ENCODE measurements around the gene PNPLA5.

PNPLA5 gene

DNA sequence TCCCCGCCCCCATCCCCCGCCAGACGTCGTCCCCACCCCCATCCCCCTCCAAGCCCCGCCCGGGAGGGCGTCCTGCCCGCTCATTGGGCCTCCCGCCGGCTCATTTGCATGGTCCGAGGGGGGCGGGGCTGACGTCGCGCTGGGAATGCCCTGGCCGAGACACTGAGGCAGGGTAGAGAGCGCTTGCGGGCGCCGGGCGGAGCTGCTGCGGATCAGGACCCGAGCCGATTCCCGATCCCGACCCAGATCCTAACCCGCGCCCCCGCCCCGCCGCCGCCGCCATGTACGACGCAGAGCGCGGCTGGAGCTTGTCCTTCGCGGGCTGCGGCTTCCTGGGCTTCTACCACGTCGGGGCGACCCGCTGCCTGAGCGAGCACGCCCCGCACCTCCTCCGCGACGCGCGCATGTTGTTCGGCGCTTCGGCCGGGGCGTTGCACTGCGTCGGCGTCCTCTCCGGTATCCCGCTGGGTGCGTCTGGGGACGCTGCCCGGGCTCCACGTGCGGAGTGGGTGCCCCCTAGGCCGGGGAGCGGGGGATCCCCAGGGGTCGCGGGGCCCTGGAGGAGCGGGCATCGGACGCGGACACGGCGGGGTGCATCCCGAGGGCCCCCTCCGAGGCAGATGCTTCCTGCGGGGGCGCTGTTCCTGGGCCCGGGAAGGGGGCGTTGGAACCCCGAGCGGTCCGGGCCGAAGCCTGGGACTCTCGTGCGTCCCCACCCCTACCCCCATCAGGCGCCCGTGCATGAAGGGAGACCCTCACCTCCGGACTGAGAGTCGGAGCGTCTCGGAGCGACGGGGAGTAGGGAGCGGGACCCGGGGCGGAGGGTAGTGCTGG lies 32.0 kb upstream of the PNPLA5 start, which contains the start of gene PNPLA3:
TSS of gene PNPLA3 (plus strand) at position 175 of the 834 bp plus-strand sequence. CDS start at position 282, 107 bp downstream.
- peaks cover 13% of the 10 kb centered on the region for H3K79me1 ChIP-seq (replicated peaks; ENCODE audit: low read length, poor library complexity, severe bottlenecking)

DNA sequence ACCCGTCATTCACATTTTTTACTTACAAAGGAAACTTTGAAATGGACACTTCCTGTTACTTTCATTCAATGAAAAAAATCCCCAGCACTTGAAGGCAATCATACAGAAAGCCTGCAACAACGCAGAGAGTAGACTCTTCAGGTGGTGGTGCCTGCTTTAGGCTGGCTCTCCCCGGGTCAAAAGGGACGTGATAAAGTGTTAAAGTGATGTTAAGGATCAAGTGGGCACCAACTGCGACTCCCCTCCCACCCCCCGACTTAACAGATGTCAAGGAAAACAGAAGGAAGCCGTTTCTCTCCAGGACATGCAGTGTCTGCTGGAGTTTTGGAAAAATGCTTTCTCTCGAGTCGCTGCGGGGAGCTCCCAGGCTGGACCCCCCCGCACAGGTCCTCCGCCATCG lies 31.4 kb upstream of the PNPLA5 start:
- Histone ChIP-seq H3K9ac (ENCODE audit: low read length) (peak overlapping the region; percentile 70), H2BK5ac (ENCODE audit: low read depth, low read length, poor library complexity, severe bottlenecking) (no peak overlapping the region), H3K4me3 (ENCODE audit: insufficient read depth in 1 of 2, low read depth in 1 of 2, low read length in 2 of 2) (peak overlapping the region; percentile 41 to 77), H3K14ac (ENCODE audit: low read length in 2 of 2) (no peak overlapping the region), H2AFZ (ENCODE audit: low read depth, low read length) (peak overlapping the region; percentile 75), H4K91ac (ENCODE audit: low read length) (peak overlapping the region; percentile 0), H3K4me2 (ENCODE audit: low read length, poor library complexity, severe bottlenecking) (peak overlapping the region; percentile 84), H3K9me3 (ENCODE audit: control insufficient read depth, low read length) (no peaks in the 10 kb centered on the region), H3K18ac (ENCODE audit: low read depth in 1 of 2, low read length in 2 of 2) (peak overlapping the region; percentile 17 to 62), H3K23ac (ENCODE audit: low read length in 2 of 2) (no peak overlapping the region), H2BK12ac (ENCODE audit: low read length in 2 of 2) (peak overlapping the region; percentile 62 to 82), H2BK15ac (ENCODE audit: low read depth, poor library complexity, severe bottlenecking) (peak overlapping the region; percentile 80), H2BK120ac (ENCODE audit: low read depth, low read length) (peak overlapping the region; percentile 50), H3K27ac (ENCODE audit: low read length, poor library complexity, severe bottlenecking) (peak overlapping the region; percentile 45), H3K36me3 (ENCODE audit: control insufficient read depth in 1 of 2, insufficient read depth in 2 of 2, low read depth in 1 of 2, low read length in 2 of 2) (peaks cover 4 to 9% of the 10 kb centered on the region in 2 experiments), H4K8ac (ENCODE audit: low read length) (peak overlapping the region; percentile 95), H3K79me1 (replicated peaks; ENCODE audit: low read length, poor library complexity, severe bottlenecking) (peaks cover 13% of the 10 kb centered on the region), H3K4me1 (ENCODE audit: control insufficient read depth, insufficient read depth, low read depth, low read length) (peaks cover 30% of the 10 kb centered on the region), H3K27me3 (ENCODE audit: control insufficient read depth in 1 of 2, insufficient read depth in 1 of 2, low read length in 2 of 2) (no peaks in the 10 kb centered on the region), H3K4ac (ENCODE audit: low read depth in 1 of 2, low read length in 2 of 2) (peak overlapping the region in 1 of 2 experiments; percentile 75), H2AK5ac (ENCODE audit: low read length, severe bottlenecking) (no peak overlapping the region)
- 3% methylated on average over 4 of the region's 13 CpGs for WGBS
- DNase-seq = peak; percentile 55

More for the DNA sequence above, 32.0 kb upstream of the PNPLA5 start, which contains the start of gene PNPLA3:
- Histone ChIP-seq H3K27me3 (ENCODE audit: control insufficient read depth in 1 of 2, insufficient read depth in 1 of 2, low read length in 2 of 2) (no peaks in the 10 kb centered on the region), H3K4me2 (ENCODE audit: low read length, poor library complexity, severe bottlenecking) (peak within 1 kb of the TSS; percentile 84), H3K4me3 (ENCODE audit: insufficient read depth in 1 of 2, low read depth in 1 of 2, low read length in 2 of 2) (peak within 1 kb of the TSS; percentile 76 to 80), H3K14ac (ENCODE audit: low read length in 2 of 2) (peak within 1 kb of the TSS in 1 of 2 experiments; percentile 94), H3K9me3 (ENCODE audit: control insufficient read depth, low read length) (no peaks in the 10 kb centered on the region), H3K23ac (ENCODE audit: low read length in 2 of 2) (peak within 1 kb of the TSS in 1 of 2 experiments; percentile 81), H4K91ac (ENCODE audit: low read length) (peak within 1 kb of the TSS; percentile 87), H3K18ac (ENCODE audit: low read depth in 1 of 2, low read length in 2 of 2) (peak within 1 kb of the TSS; percentile 96 to 97), H3K27ac (ENCODE audit: low read length, poor library complexity, severe bottlenecking) (peak within 1 kb of the TSS; percentile 45), H4K8ac (ENCODE audit: low read length) (peak within 1 kb of the TSS; percentile 95), H2BK12ac (ENCODE audit: low read length in 2 of 2) (peak within 1 kb of the TSS; percentile 62 to 82), H3K36me3 (ENCODE audit: control insufficient read depth in 1 of 2, insufficient read depth in 2 of 2, low read depth in 1 of 2, low read length in 2 of 2) (peaks cover 10 to 14% of the 10 kb centered on the region in 2 experiments), H3K9ac (ENCODE audit: low read length) (peak within 1 kb of the TSS; percentile 78), H3K4me1 (ENCODE audit: control insufficient read depth, insufficient read depth, low read depth, low read length) (peaks cover 30% of the 10 kb centered on the region), H2BK15ac (ENCODE audit: low read depth, poor library complexity, severe bottlenecking) (peak within 1 kb of the TSS; percentile 80), H3K4ac (ENCODE audit: low read depth in 1 of 2, low read length in 2 of 2) (peak within 1 kb of the TSS; percentile 66 to 79), H2BK120ac (ENCODE audit: low read depth, low read length) (peak within 1 kb of the TSS; percentile 88), H2AK5ac (ENCODE audit: low read length, severe bottlenecking) (no peak within 1 kb of the TSS), H2AFZ (ENCODE audit: low read depth, low read length) (peak within 1 kb of the TSS; percentile 75), H2BK5ac (ENCODE audit: low read depth, low read length, poor library complexity, severe bottlenecking) (peak within 1 kb of the TSS; percentile 39)
- WGBS = 0% methylated on average over 47 of the region's 100 CpGs
- DNase-seq = peak; percentile 92

DNA sequence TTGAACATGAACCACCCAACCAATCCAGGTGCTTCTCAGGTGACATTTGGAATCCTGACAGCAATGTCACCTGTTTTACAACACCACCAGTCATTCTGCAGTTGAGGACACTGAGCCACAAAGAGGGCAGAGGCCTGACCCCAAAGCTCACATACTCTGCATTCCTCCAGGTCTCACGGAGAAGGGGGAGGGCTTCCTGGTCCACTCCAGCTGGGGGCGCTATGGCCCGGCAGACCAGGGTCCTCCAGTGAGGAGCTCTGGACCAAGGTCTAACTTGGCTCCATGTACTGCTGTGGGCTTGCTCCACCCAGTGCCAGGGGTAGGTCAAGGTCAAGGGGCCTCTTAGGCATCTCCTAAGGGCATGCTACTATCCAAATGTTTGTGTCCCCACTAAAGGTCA lies 30.3 kb upstream of the PNPLA5 start:
- peaks cover 11% of the 10 kb centered on the region for H3K79me1 ChIP-seq (replicated peaks; ENCODE audit: low read length, poor library complexity, severe bottlenecking)
- H3K14ac ChIP-seq (ENCODE audit: low read length in 2 of 2) = peak overlapping the region in 1 of 2 experiments; percentile 39
- H3K9me3 ChIP-seq (ENCODE audit: control insufficient read depth, low read length) = no peaks in the 10 kb centered on the region
- no peak overlapping the region for H3K9ac ChIP-seq (ENCODE audit: low read length)
- no peak overlapping the region for H2BK5ac ChIP-seq (ENCODE audit: low read depth, low read length, poor library complexity, severe bottlenecking)
- peak overlapping the region; percentile 29 to 79 for H2BK12ac ChIP-seq (ENCODE audit: low read length in 2 of 2)
- H3K27ac ChIP-seq (ENCODE audit: low read length, poor library complexity, severe bottlenecking) = no peak overlapping the region
- H4K8ac ChIP-seq (ENCODE audit: low read length) = peak overlapping the region; percentile 20
- peak overlapping the region; percentile 39 for H2AK5ac ChIP-seq (ENCODE audit: low read length, severe bottlenecking)
- H3K23ac ChIP-seq (ENCODE audit: low read length in 2 of 2) = no peak overlapping the region
- no peak overlapping the region for H3K4me3 ChIP-seq (ENCODE audit: insufficient read depth in 1 of 2, low read depth in 1 of 2, low read length in 2 of 2)
- H3K18ac ChIP-seq (ENCODE audit: low read depth in 1 of 2, low read length in 2 of 2) = peak overlapping the region; percentile 34 to 66
- peak overlapping the region; percentile 90 for H2BK15ac ChIP-seq (ENCODE audit: low read depth, poor library complexity, severe bottlenecking)
- H3K27me3 ChIP-seq (ENCODE audit: control insufficient read depth in 1 of 2, insufficient read depth in 1 of 2, low read length in 2 of 2) = no peaks in the 10 kb centered on the region
- peaks cover 0 to 4% of the 10 kb centered on the region in 2 experiments for H3K36me3 ChIP-seq (ENCODE audit: control insufficient read depth in 1 of 2, insufficient read depth in 2 of 2, low read depth in 1 of 2, low read length in 2 of 2)
- H3K4me1 ChIP-seq (ENCODE audit: control insufficient read depth, insufficient read depth, low read depth, low read length) = peaks cover 30% of the 10 kb centered on the region
- H2AFZ ChIP-seq (ENCODE audit: low read depth, low read length) = no peak overlapping the region
- 73% methylated on average over 3 of the region's 3 CpGs for WGBS
- H4K91ac ChIP-seq (ENCODE audit: low read length) = peak overlapping the region; percentile 65
- no peak for DNase-seq
- no peak overlapping the region for H3K4me2 ChIP-seq (ENCODE audit: low read length, poor library complexity, severe bottlenecking)
- H2BK120ac ChIP-seq (ENCODE audit: low read depth, low read length) = peak overlapping the region; percentile 55
- H3K4ac ChIP-seq (ENCODE audit: low read depth in 1 of 2, low read length in 2 of 2) = peak overlapping the region in 1 of 2 experiments; percentile 16

DNA sequence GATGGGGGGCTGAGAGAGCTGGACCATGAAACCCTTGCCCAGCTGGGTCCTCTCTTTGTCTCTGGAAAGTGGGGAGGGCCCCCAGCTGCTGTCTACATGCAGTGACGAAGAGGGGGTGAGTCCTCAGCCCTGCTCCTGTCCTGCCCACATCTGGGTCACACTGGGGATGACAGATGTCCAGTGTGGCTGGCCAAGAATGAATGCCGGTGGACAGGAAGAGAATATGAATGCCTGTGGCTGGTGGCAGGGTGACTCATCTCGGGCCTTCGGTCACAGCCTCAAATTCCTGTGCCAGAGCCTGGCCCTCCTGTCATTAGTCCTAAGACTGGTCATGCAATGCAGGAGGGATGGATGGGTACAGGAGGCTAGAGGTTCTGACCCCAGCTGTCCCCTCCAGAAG lies 29.6 kb upstream of the PNPLA5 start:
- no peak overlapping the region for H3K4me3 ChIP-seq (ENCODE audit: insufficient read depth in 1 of 2, low read depth in 1 of 2, low read length in 2 of 2)
- peaks cover 30% of the 10 kb centered on the region for H3K4me1 ChIP-seq (ENCODE audit: control insufficient read depth, insufficient read depth, low read depth, low read length)
- no peak overlapping the region for H2BK15ac ChIP-seq (ENCODE audit: low read depth, poor library complexity, severe bottlenecking)
- WGBS = 5% methylated on average over 4 of the region's 4 CpGs
- peak; percentile 89 for DNase-seq
- no peak overlapping the region for H3K23ac ChIP-seq (ENCODE audit: low read length in 2 of 2)
- no peak overlapping the region for H2BK120ac ChIP-seq (ENCODE audit: low read depth, low read length)
- peak overlapping the region; percentile 29 to 79 for H2BK12ac ChIP-seq (ENCODE audit: low read length in 2 of 2)
- no peaks in the 10 kb centered on the region for H3K27me3 ChIP-seq (ENCODE audit: control insufficient read depth in 1 of 2, insufficient read depth in 1 of 2, low read length in 2 of 2)
- peak overlapping the region; percentile 66 to 86 for H3K18ac ChIP-seq (ENCODE audit: low read depth in 1 of 2, low read length in 2 of 2)
- H2AFZ ChIP-seq (ENCODE audit: low read depth, low read length) = no peak overlapping the region
- no peak overlapping the region for H3K9ac ChIP-seq (ENCODE audit: low read length)
- peak overlapping the region; percentile 65 for H4K91ac ChIP-seq (ENCODE audit: low read length)
- no peak overlapping the region for H2AK5ac ChIP-seq (ENCODE audit: low read length, severe bottlenecking)
- peak overlapping the region; percentile 27 for H4K8ac ChIP-seq (ENCODE audit: low read length)
- no peaks in the 10 kb centered on the region for H3K9me3 ChIP-seq (ENCODE audit: control insufficient read depth, low read length)
- H3K79me1 ChIP-seq (replicated peaks; ENCODE audit: low read length, poor library complexity, severe bottlenecking) = peaks cover 7% of the 10 kb centered on the region
- no peak overlapping the region for H3K27ac ChIP-seq (ENCODE audit: low read length, poor library complexity, severe bottlenecking)
- H3K36me3 ChIP-seq (ENCODE audit: control insufficient read depth in 1 of 2, insufficient read depth in 2 of 2, low read depth in 1 of 2, low read length in 2 of 2) = no peaks in the 10 kb centered on the region
- no peak overlapping the region for H2BK5ac ChIP-seq (ENCODE audit: low read depth, low read length, poor library complexity, severe bottlenecking)
- H3K4me2 ChIP-seq (ENCODE audit: low read length, poor library complexity, severe bottlenecking) = no peak overlapping the region
- peak overlapping the region; percentile 12 to 16 for H3K4ac ChIP-seq (ENCODE audit: low read depth in 1 of 2, low read length in 2 of 2)
- H3K14ac ChIP-seq (ENCODE audit: low read length in 2 of 2) = peak overlapping the region in 1 of 2 experiments; percentile 39
